ENCODE results near the gene GPR108.

Gene GPR108

GRCh38 chr19:6713773-6714692 is 23.3 kb downstream of the GPR108 start:
- TF ChIP-seq CTCF (IDR thresholded peaks at IDR 0.05) = no peak

GRCh38 chr19:6712692-6713670 is 24.4 kb downstream of the GPR108 start:
- no peak for TF ChIP-seq CTCF (IDR thresholded peaks at IDR 0.05)

GRCh38 chr19:6712231-6712630 is 25.1 kb downstream of the GPR108 start:
- TF ChIP-seq CTCF (IDR thresholded peaks at IDR 0.05) = no peak

GRCh38 chr19:6711605-6712004 is 25.8 kb downstream of the GPR108 start:
- TF ChIP-seq CTCF (IDR thresholded peaks at IDR 0.05) = no peak

GRCh38 chr19:6711078-6711361 is 26.4 kb downstream of the GPR108 start:
- no peak for TF ChIP-seq CTCF (IDR thresholded peaks at IDR 0.05)

GRCh38 chr19:6710273-6711077 is 26.9 kb downstream of the GPR108 start:
- TF ChIP-seq CTCF (IDR thresholded peaks at IDR 0.05) = no peak; the same call in 1 of the 2 replicates

- no peak for TF ChIP-seq CTCF (IDR thresholded peaks at IDR 0.05)
Observed at GRCh38 chr19:6709549-6709948, 27.8 kb downstream of the GPR108 start.
